K562 (cell line): ENCODE data around the gene PRKAR1B. TPM values are rescaled to one million over a fixed set of nuclear protein-coding genes. Genes with fewer than 3 reads are reported as not detected.

Experiments
- CREBBP ChIP-seq: IDR thresholded peaks from one replicate; pipeline ENCODE4 v1.6.1; 2012; ENCODE audit warnings: low read depth, mild to moderate bottlenecking, control low read depth, inconsistent platforms, low read length
- EP400 ChIP-seq: fragments of 450-650 bp; IDR thresholded peaks from 2 replicates; pipeline ENCODE4 v1.6.1; 2017; ENCODE audit warnings: antibody characterized with exemption, mild to moderate bottlenecking, moderate library complexity
- ESRRA ChIP-seq: fragments of 450-650 bp; IDR thresholded peaks from 2 replicates; pipeline ENCODE4 v1.6.1; 2014; ENCODE audit warnings: low read depth, mild to moderate bottlenecking, moderate library complexity, borderline replicate concordance
- JUND ChIP-seq, 2 experiments: IDR thresholded peaks; 2 replicates in 1 of 2; 3 replicates in 1 of 2; pipeline ENCODE4 v1.6.1; 2011; ENCODE audit warnings: borderline replicate concordance in 2 of 2, low read depth in 2 of 2, low read length in 2 of 2, improper control_type of control experiment in 1 of 2, missing biosample characterization in 1 of 2, missing genetic modification characterization in 1 of 2, missing genetic modification reagents in 1 of 2
- KAT2B ChIP-seq: IDR thresholded peaks from one replicate; pipeline ENCODE4 v1.6.1; 2012; ENCODE audit warnings: low read depth, mild to moderate bottlenecking, control low read depth, inconsistent platforms, low read length, moderate library complexity
- MAZ ChIP-seq, 2 experiments: fragments of 450-650 bp in 1 of 2; sonication (generic) in 1 of 2; formaldehyde crosslinking; IDR thresholded peaks in 1 of 2; conservative IDR thresholded peaks in 1 of 2; 2 replicates each; pipeline versions ENCODE4 v1.4.0 to v1.5.0; 2020; ENCODE audit warnings: mild to moderate bottlenecking in 1 of 2, missing genetic modification reagents in 1 of 2
- MTA2 ChIP-seq: fragments of 450-650 bp; IDR thresholded peaks from 2 replicates; pipeline ENCODE4 v1.6.1; 2016; ENCODE audit warnings: low read depth
- NBN ChIP-seq: fragments of 450-650 bp; IDR thresholded peaks from 2 replicates; pipeline ENCODE4 v1.6.1; 2016; ENCODE audit warnings: low read depth, mild to moderate bottlenecking
- NFIC ChIP-seq: fragments of 450-650 bp; IDR thresholded peaks from 2 replicates; pipeline ENCODE4 v1.6.1; 2017; ENCODE audit warnings: mild to moderate bottlenecking, inconsistent platforms
- POLR2AphosphoS2 ChIP-seq: IDR thresholded peaks from 2 replicates; pipeline ENCODE4 v1.6.1; 2012; ENCODE audit warnings: low read length, improper control_type of control experiment
- SP1 ChIP-seq: sonication (generic); formaldehyde crosslinking; IDR thresholded peaks from 2 replicates; pipeline ENCODE4 v1.8.1; 2022; ENCODE audit warnings: mild to moderate bottlenecking, missing genetic modification reagents
- TAL1 ChIP-seq: fragments of 450-650 bp; IDR thresholded peaks from 2 replicates; pipeline ENCODE4 v1.6.1; 2016; ENCODE audit warnings: mild to moderate bottlenecking
- TEAD4 ChIP-seq, 2 experiments: sonication (generic) in 1 of 2; formaldehyde crosslinking in 1 of 2; IDR thresholded peaks; 2 replicates each; pipeline versions ENCODE4 v1.6.1 to v1.8.0; 2012 to 2022; ENCODE audit warnings: borderline replicate concordance in 1 of 2, inconsistent platforms in 1 of 2, low read length in 1 of 2, mild to moderate bottlenecking in 1 of 2, missing genetic modification reagents in 1 of 2
- polyA plus RNA-seq, 8 experiments: library from polyadenylated mRNA; depleted of rRNA in 4 of 8; stranded (reverse) in 5 of 8; unstranded in 3 of 8; fragments of >200 nt; fragmentation: Nextera tagmentation in 2 of 8; fragmentation: Illumina TruSeq in 1 of 8; extraction: Ambion mirVana in 2 of 8; extraction: Trizol in 1 of 8; gene quantifications; 2 replicates each; pipeline versions ENCODE4 v1.2.1 to v1.2.3, GENCODE V29; 2011 to 2014; ENCODE audit warnings: inconsistent platforms in 1 of 8, missing spikeins in 1 of 8
- total RNA-seq, 7 experiments: library from RNA; depleted of rRNA in 6 of 7; stranded (reverse); fragments of >200 nt in 6 of 7; fragmentation: Illumina TruSeq in 2 of 7; extraction: Trizol in 2 of 7; gene quantifications; 2 replicates each; pipeline versions ENCODE4 v1.2.1 to v1.2.3, GENCODE V29; 2011 to 2021; ENCODE audit warnings: low replicate concordance in 1 of 7
- TF ChIP-seq, protein P1 (sequence below): fragments of 450-650 bp; IDR thresholded peaks from 2 replicates; pipeline ENCODE4 v1.6.1; 2018; ENCODE audit not compliant: partially characterized antibody
- TF ChIP-seq, protein P2 (sequence below): IDR thresholded peaks from 3 replicates; pipeline ENCODE4 v1.6.1; 2011; ENCODE audit warnings: borderline replicate concordance, mild to moderate bottlenecking; ENCODE audit not compliant: insufficient read length, insufficient read depth
- TF ChIP-seq, protein P3 (sequence below): fragments of 250-450 bp; sonication (Bioruptor Pico); IDR thresholded peaks from 2 replicates; pipeline ENCODE4 v1.9.0; 2021; ENCODE audit warnings: mild to moderate bottlenecking, inconsistent platforms
- TF ChIP-seq, protein P4 (sequence below): IDR thresholded peaks from 2 replicates; pipeline ENCODE4 v1.6.1; 2014; ENCODE audit warnings: antibody characterized with exemption

The PRKAR1B gene
- total and polyA plus RNA-seq, 9 of the 15 experiments (the other 6 are each of a cell fraction or from before 2014, with no cell fraction given) = 0.99 to 30.5 (median 12.7) TPM

DNA sequence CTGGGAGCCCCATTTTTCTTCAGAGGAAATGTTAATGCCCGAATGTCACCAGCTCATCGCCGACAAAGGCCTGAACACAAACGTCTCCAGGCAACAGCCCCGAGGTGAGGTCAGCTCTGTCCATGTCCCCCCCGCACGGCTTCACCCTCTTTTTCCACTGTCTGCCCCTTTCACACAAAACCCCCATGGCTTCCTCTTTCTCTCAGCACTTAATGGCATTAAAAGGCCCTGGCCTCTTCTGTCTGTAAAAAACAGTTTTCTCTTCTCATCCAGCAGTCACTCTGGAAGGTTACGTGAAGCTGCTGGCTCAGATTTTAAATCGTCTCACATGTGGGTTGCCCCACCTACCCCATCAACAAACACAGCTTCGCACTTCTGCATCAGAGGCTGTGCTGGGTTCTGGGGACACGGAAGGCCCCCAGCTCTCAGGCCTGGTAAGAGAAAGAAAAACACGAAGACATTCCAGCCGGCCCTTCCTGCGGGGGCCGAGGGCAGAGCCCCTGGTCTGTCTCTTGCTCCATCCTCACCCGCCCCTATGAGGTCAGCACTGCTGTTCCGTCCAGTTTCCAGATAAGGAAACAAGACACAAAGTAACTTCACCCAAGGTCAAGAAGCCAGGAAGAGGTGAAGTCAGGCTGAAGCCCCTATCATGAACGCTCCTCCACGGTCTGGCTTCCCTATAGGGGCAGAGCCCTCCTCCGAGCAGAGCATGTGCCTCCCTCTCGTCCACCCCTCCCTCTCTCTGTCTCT is 116.4 kb downstream of the PRKAR1B start (continued):
- TF ChIP-seq JUND (IDR thresholded peaks at IDR 0.05; ENCODE audit: borderline replicate concordance, low read depth, low read length) (peak; percentile 93), JUND (tag; IDR thresholded peaks at IDR 0.05; ENCODE audit: borderline replicate concordance, low read depth, low read length) (peak; percentile 88; the same call in 2 of the 3 replicates), NFIC (no peak; the same call in 1 of the 2 replicates), NBN (peak; percentile 36; the same call in 1 of the 2 replicates), MTA2 (peak; percentile 45; the same call in 1 of the 2 replicates), MAZ (CRISPR knock-in tag; conservative IDR thresholded peaks at IDR 0.05 in 1 of 2, IDR thresholded peaks at IDR 0.05 in 1 of 2) (peak; percentile 63 to 68; a peak in 2 of 4 replicates), TEAD4 (IDR thresholded peaks at IDR 0.05; ENCODE audit: low read length) (peak; percentile 75), TEAD4 (CRISPR knock-in tag; IDR thresholded peaks at IDR 0.05; ENCODE audit: borderline replicate concordance) (no peak), EP400 (peak; percentile 61), SP1 (CRISPR knock-in tag) (peak; percentile 60), TAL1 (peak; percentile 52; the same call in 1 of the 2 replicates), ESRRA (peak; percentile 98), POLR2AphosphoS2 (no peak), CREBBP (no peak), KAT2B (no peak)
- TF ChIP-seq, protein P1, sequence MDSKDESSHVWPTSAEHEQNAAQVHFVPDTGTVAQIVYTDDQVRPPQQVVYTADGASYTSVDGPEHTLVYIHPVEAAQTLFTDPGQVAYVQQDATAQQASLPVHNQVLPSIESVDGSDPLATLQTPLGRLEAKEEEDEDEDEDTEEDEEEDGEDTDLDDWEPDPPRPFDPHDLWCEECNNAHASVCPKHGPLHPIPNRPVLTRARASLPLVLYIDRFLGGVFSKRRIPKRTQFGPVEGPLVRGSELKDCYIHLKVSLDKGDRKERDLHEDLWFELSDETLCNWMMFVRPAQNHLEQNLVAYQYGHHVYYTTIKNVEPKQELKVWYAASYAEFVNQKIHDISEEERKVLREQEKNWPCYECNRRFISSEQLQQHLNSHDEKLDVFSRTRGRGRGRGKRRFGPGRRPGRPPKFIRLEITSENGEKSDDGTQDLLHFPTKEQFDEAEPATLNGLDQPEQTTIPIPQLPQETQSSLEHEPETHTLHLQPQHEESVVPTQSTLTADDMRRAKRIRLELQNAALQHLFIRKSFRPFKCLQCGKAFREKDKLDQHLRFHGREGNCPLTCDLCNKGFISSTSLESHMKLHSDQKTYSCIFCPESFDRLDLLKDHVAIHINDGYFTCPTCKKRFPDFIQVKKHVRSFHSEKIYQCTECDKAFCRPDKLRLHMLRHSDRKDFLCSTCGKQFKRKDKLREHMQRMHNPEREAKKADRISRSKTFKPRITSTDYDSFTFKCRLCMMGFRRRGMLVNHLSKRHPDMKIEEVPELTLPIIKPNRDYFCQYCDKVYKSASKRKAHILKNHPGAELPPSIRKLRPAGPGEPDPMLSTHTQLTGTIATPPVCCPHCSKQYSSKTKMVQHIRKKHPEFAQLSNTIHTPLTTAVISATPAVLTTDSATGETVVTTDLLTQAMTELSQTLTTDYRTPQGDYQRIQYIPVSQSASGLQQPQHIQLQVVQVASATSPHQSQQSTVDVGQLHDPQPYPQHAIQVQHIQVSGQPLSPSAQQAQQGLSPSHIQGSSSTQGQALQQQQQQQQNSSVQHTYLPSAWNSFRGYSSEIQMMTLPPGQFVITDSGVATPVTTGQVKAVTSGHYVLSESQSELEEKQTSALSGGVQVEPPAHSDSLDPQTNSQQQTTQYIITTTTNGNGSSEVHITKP = peak; percentile 53
- TF ChIP-seq, protein P2, sequence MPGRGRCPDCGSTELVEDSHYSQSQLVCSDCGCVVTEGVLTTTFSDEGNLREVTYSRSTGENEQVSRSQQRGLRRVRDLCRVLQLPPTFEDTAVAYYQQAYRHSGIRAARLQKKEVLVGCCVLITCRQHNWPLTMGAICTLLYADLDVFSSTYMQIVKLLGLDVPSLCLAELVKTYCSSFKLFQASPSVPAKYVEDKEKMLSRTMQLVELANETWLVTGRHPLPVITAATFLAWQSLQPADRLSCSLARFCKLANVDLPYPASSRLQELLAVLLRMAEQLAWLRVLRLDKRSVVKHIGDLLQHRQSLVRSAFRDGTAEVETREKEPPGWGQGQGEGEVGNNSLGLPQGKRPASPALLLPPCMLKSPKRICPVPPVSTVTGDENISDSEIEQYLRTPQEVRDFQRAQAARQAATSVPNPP = no peak
- TF ChIP-seq, protein P3, sequence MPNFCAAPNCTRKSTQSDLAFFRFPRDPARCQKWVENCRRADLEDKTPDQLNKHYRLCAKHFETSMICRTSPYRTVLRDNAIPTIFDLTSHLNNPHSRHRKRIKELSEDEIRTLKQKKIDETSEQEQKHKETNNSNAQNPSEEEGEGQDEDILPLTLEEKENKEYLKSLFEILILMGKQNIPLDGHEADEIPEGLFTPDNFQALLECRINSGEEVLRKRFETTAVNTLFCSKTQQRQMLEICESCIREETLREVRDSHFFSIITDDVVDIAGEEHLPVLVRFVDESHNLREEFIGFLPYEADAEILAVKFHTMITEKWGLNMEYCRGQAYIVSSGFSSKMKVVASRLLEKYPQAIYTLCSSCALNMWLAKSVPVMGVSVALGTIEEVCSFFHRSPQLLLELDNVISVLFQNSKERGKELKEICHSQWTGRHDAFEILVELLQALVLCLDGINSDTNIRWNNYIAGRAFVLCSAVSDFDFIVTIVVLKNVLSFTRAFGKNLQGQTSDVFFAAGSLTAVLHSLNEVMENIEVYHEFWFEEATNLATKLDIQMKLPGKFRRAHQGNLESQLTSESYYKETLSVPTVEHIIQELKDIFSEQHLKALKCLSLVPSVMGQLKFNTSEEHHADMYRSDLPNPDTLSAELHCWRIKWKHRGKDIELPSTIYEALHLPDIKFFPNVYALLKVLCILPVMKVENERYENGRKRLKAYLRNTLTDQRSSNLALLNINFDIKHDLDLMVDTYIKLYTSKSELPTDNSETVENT = no peak; the same call in 1 of the 2 replicates
- TF ChIP-seq, protein P4, sequence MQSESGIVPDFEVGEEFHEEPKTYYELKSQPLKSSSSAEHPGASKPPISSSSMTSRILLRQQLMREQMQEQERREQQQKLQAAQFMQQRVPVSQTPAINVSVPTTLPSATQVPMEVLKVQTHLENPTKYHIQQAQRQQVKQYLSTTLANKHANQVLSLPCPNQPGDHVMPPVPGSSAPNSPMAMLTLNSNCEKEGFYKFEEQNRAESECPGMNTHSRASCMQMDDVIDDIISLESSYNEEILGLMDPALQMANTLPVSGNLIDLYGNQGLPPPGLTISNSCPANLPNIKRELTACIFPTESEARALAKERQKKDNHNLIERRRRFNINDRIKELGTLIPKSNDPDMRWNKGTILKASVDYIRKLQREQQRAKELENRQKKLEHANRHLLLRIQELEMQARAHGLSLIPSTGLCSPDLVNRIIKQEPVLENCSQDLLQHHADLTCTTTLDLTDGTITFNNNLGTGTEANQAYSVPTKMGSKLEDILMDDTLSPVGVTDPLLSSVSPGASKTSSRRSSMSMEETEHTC = no peak
